K562 (cell line): ENCODE results near the gene FDX2. TPM values are rescaled to one million over a fixed set of nuclear protein-coding genes. Genes with fewer than 3 reads are reported as not detected.

Experiments used
- BRD9 ChIP-seq: fragments of 450-650 bp; IDR thresholded peaks from 2 replicates; pipeline ENCODE4 v1.6.1; 2018; ENCODE audit warnings: low read depth; ENCODE audit not compliant: partially characterized antibody
- ETS2 ChIP-seq: IDR thresholded peaks from 2 replicates; pipeline ENCODE4 v1.6.1; 2016; ENCODE audit warnings: borderline replicate concordance, missing genetic modification characterization, mild to moderate bottlenecking, moderate library complexity, missing compliant biosample characterization; ENCODE audit not compliant: poor library complexity, severe bottlenecking
- ETV5 ChIP-seq: sonication (generic); formaldehyde crosslinking; IDR thresholded peaks from 2 replicates; pipeline ENCODE4 v1.4.0; 2020; ENCODE audit warnings: low read depth, mild to moderate bottlenecking, missing genetic modification reagents
- EWSR1 ChIP-seq: fragments of 450-650 bp; IDR thresholded peaks from 2 replicates; pipeline ENCODE4 v1.6.1; 2018; ENCODE audit warnings: borderline replicate concordance, mild to moderate bottlenecking, low read depth, moderate library complexity; ENCODE audit not compliant: partially characterized antibody
- KDM2B ChIP-seq: fragments of 250-450 bp; sonication (Bioruptor Pico); IDR thresholded peaks from 2 replicates; pipeline ENCODE4 v1.8.0; 2021; ENCODE audit warnings: mild to moderate bottlenecking, moderate library complexity
- KLF6 ChIP-seq: fragments of 250-450 bp; sonication (Bioruptor Pico); IDR thresholded peaks from 2 replicates; pipeline ENCODE4 v1.4.0; 2020; ENCODE audit warnings: mild to moderate bottlenecking, moderate library complexity, borderline replicate concordance
- MYC ChIP-seq, 2 experiments: fragments of 250-450 bp in 1 of 2; sonication (Bioruptor Pico) in 1 of 2; IDR thresholded peaks; 2 replicates each; pipeline versions ENCODE4 v1.5.1 to v1.6.1; 2012 to 2021; ENCODE audit warnings: low read depth in 2 of 2, borderline replicate concordance in 1 of 2, improper control_type of control experiment in 1 of 2, low read length in 1 of 2, mild to moderate bottlenecking in 1 of 2, moderate library complexity in 1 of 2
- NBN ChIP-seq: fragments of 450-650 bp; IDR thresholded peaks from 2 replicates; pipeline ENCODE4 v1.6.1; 2016; ENCODE audit warnings: low read depth, mild to moderate bottlenecking
- PHTF2 ChIP-seq: fragments of 250-450 bp; sonication (Bioruptor Pico); IDR thresholded peaks from 2 replicates; pipeline ENCODE4 v1.5.0; 2021; ENCODE audit warnings: mild to moderate bottlenecking
- PTRF ChIP-seq: fragments of 450-650 bp; IDR thresholded peaks from 2 replicates; pipeline ENCODE4 v1.6.1; 2016; ENCODE audit warnings: mild to moderate bottlenecking, missing genetic modification characterization, missing compliant biosample characterization
- PYGO2 ChIP-seq: fragments of 450-650 bp; IDR thresholded peaks from 2 replicates; pipeline ENCODE4 v1.6.1; 2016; ENCODE audit warnings: mild to moderate bottlenecking, missing genetic modification characterization, moderate library complexity, missing compliant biosample characterization
- RBM34 ChIP-seq: fragments of 200-400 bp; formaldehyde crosslinking; IDR thresholded peaks from 2 replicates; pipeline ENCODE4 v1.6.1; 2018; ENCODE audit warnings: low read length, borderline replicate concordance; ENCODE audit not compliant: insufficient read depth
- SMAD4 ChIP-seq: fragments of 250-450 bp; sonication (Bioruptor Pico); conservative IDR thresholded peaks from 2 replicates; pipeline ENCODE4 v1.8.0; 2021; ENCODE audit warnings: inconsistent platforms, mild to moderate bottlenecking, moderate library complexity
- TCF3 ChIP-seq: sonication (generic); formaldehyde crosslinking; IDR thresholded peaks from 2 replicates; pipeline ENCODE4 v1.4.0; 2020; ENCODE audit warnings: mild to moderate bottlenecking, missing genetic modification reagents
- TCF7 ChIP-seq: sonication (generic); IDR thresholded peaks from 2 replicates; pipeline ENCODE4 v1.6.1; 2016; ENCODE audit warnings: antibody characterized with exemption, borderline replicate concordance
- ZNF146 ChIP-seq: IDR thresholded peaks from one replicate; pipeline ENCODE4 v1.6.1; 2018; ENCODE audit warnings: missing compliant biosample characterization; ENCODE audit not compliant: unreplicated experiment
- ZNF431 ChIP-seq: sonication (generic); formaldehyde crosslinking; IDR thresholded peaks from 2 replicates; pipeline ENCODE4 v1.8.0; 2022; ENCODE audit warnings: mild to moderate bottlenecking, missing genetic modification reagents
- polyA plus RNA-seq, 8 experiments: library from polyadenylated mRNA; depleted of rRNA in 4 of 8; stranded (reverse) in 5 of 8; unstranded in 3 of 8; fragments of >200 nt; fragmentation: Nextera tagmentation in 2 of 8; fragmentation: Illumina TruSeq in 1 of 8; extraction: Ambion mirVana in 2 of 8; extraction: Trizol in 1 of 8; gene quantifications; 2 replicates each; pipeline versions ENCODE4 v1.2.1 to v1.2.3, GENCODE V29; 2011 to 2014; ENCODE audit warnings: inconsistent platforms in 1 of 8, missing spikeins in 1 of 8
- total RNA-seq, 7 experiments: library from RNA; depleted of rRNA in 6 of 7; stranded (reverse); fragments of >200 nt in 6 of 7; fragmentation: Illumina TruSeq in 2 of 7; extraction: Trizol in 2 of 7; gene quantifications; 2 replicates each; pipeline versions ENCODE4 v1.2.1 to v1.2.3, GENCODE V29; 2011 to 2021; ENCODE audit warnings: low replicate concordance in 1 of 7
- TF ChIP-seq, protein P1 (sequence below): fragments of 450-650 bp; IDR thresholded peaks from 2 replicates; pipeline ENCODE4 v1.7.1; 2018; ENCODE audit warnings: mild to moderate bottlenecking, low read depth; ENCODE audit not compliant: partially characterized antibody
- TF ChIP-seq, protein P2 (sequence below): fragments of 250-450 bp; sonication (Bioruptor Pico); IDR thresholded peaks from 2 replicates; pipeline ENCODE4 v1.5.0; 2022; ENCODE audit warnings: mild to moderate bottlenecking
- TF ChIP-seq, protein P3 (sequence below): fragments of 250-450 bp; sonication (Bioruptor Pico); IDR thresholded peaks from 2 replicates; pipeline ENCODE4 v1.4.0; 2020; ENCODE audit warnings: mild to moderate bottlenecking

Gene FDX2
- total and polyA plus RNA-seq, 9 of the 15 experiments (the other 6 are each of a cell fraction or from before 2014, with no cell fraction given): 2.5 to 49.8 (median 29.7) TPM

DNA sequence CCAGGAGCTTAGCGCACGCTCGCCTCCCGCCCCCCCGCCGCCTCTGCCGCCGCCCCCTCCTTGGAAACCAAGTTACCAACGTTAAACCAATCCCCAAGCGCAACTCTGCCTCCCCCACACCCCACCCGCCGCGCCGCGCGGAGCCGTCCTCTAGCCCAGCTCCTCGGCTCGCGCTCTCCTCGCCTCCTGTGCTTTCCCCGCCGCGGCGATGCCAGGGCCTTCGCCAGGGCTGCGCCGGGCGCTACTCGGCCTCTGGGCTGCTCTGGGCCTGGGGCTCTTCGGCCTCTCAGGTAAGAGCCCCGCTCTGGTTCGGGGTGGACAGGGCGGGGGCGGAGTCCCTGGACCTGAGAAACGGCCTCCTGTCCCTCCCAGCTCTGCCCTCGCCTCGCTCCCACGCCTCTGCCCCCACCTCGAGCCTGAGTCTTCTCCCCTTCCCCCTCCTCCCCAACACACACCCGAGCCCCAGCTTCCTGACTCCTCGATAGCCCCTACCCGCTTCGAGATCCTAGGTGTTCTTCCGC, 25.9 kb downstream of the FDX2 start, which contains the start of gene ICAM5 (continued):
- TF ChIP-seq MYC (IDR thresholded peaks at IDR 0.05; ENCODE audit: low read depth, low read length) (no peak), MYC (CRISPR knock-in tag; IDR thresholded peaks at IDR 0.05; ENCODE audit: borderline replicate concordance, low read depth) (no peak), TCF3 (CRISPR knock-in tag) (no peak), EWSR1 (no peak), ZNF431 (CRISPR knock-in tag) (no peak), PHTF2 (CRISPR knock-in tag) (no peak), ETV5 (CRISPR knock-in tag) (no peak), NBN (0 out of 2 replicates have a peak, but pooled peaks have one; percentile 11), ETS2 (tag) (no peak), TCF7 (no peak), PTRF (no peak), KDM2B (CRISPR knock-in tag) (peak; percentile 44; the same call in 1 of the 2 replicates), ZNF146 (no peak), PYGO2 (tag) (no peak), KLF6 (CRISPR knock-in tag) (no peak), BRD9 (no peak), RBM34 (no peak), SMAD4 (no peak)
- TF ChIP-seq, protein P1, sequence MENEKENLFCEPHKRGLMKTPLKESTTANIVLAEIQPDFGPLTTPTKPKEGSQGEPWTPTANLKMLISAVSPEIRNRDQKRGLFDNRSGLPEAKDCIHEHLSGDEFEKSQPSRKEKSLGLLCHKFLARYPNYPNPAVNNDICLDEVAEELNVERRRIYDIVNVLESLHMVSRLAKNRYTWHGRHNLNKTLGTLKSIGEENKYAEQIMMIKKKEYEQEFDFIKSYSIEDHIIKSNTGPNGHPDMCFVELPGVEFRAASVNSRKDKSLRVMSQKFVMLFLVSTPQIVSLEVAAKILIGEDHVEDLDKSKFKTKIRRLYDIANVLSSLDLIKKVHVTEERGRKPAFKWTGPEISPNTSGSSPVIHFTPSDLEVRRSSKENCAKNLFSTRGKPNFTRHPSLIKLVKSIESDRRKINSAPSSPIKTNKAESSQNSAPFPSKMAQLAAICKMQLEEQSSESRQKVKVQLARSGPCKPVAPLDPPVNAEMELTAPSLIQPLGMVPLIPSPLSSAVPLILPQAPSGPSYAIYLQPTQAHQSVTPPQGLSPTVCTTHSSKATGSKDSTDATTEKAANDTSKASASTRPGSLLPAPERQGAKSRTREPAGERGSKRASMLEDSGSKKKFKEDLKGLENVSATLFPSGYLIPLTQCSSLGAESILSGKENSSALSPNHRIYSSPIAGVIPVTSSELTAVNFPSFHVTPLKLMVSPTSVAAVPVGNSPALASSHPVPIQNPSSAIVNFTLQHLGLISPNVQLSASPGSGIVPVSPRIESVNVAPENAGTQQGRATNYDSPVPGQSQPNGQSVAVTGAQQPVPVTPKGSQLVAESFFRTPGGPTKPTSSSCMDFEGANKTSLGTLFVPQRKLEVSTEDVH: no peak
- TF ChIP-seq, protein P2, sequence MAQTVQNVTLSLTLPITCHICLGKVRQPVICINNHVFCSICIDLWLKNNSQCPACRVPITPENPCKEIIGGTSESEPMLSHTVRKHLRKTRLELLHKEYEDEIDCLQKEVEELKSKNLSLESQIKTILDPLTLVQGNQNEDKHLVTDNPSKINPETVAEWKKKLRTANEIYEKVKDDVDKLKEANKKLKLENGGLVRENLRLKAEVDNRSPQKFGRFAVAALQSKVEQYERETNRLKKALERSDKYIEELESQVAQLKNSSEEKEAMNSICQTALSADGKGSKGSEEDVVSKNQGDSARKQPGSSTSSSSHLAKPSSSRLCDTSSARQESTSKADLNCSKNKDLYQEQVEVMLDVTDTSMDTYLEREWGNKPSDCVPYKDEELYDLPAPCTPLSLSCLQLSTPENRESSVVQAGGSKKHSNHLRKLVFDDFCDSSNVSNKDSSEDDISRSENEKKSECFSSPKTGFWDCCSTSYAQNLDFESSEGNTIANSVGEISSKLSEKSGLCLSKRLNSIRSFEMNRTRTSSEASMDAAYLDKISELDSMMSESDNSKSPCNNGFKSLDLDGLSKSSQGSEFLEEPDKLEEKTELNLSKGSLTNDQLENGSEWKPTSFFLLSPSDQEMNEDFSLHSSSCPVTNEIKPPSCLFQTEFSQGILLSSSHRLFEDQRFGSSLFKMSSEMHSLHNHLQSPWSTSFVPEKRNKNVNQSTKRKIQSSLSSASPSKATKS (CRISPR knock-in tag): no peak
- TF ChIP-seq, protein P3, sequence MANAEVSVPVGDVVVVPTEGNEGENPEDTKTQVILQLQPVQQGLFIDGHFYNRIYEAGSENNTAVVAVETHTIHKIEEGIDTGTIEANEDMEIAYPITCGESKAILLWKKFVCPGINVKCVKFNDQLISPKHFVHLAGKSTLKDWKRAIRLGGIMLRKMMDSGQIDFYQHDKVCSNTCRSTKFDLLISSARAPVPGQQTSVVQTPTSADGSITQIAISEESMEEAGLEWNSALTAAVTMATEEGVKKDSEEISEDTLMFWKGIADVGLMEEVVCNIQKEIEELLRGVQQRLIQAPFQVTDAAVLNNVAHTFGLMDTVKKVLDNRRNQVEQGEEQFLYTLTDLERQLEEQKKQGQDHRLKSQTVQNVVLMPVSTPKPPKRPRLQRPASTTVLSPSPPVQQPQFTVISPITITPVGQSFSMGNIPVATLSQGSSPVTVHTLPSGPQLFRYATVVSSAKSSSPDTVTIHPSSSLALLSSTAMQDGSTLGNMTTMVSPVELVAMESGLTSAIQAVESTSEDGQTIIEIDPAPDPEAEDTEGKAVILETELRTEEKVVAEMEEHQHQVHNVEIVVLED (CRISPR knock-in tag): no peak
